Stimulated activated naive CD8-positive, alpha-beta T cell treated with anti-CD3 and anti-CD28 coated beads, Interleukin-15, Interleukin-2, amounts not matched to agents 100 ng/mL and 50 ng/mL, for 24 hours (primary cell): ENCODE measurements around the gene SLC10A4.
A peak's percentile ranks its signal among the peaks of the same experiment; 100 is the strongest.
"Not testable (repeated sequence)": the region's sequence is repeated elsewhere in the genome, so short reads cannot be mapped to it uniquely, and the experiment has no call there.

Experiments used
- H3K27ac Mint-ChIP-seq: one replicate; pipeline ENCODE4 v1.8.0; 2021; ENCODE audit warnings: mild to moderate bottlenecking, mixed read lengths
- H3K27me3 Mint-ChIP-seq: one replicate; pipeline ENCODE4 v1.8.0; 2021; ENCODE audit warnings: mixed read lengths
- H3K36me3 Mint-ChIP-seq: one replicate; pipeline ENCODE4 v1.8.0; 2021; ENCODE audit warnings: low read depth, mixed read lengths
- H3K4me1 Mint-ChIP-seq: one replicate; pipeline ENCODE4 v1.8.0; 2021; ENCODE audit warnings: low read depth, mixed read lengths
- H3K4me3 Mint-ChIP-seq: one replicate; pipeline ENCODE4 v1.8.0; 2021; ENCODE audit warnings: mild to moderate bottlenecking, mixed read lengths
- H3K9me3 Mint-ChIP-seq: one replicate; pipeline ENCODE4 v1.8.0; 2021; ENCODE audit warnings: mixed read lengths

Gene SLC10A4

GRCh38 chr4:48483006-48483776, at the start of gene SLC10A4:
Gene SLC10A4 (plus strand): TSS chr4:48483343. CDS start chr4:48483562, 219 bp downstream.
- Mint-ChIP-seq H3K36me3 (no peaks in the 10 kb centered on the region), H3K27ac (peak within 1 kb of the TSS; percentile 23), H3K27me3 (peaks cover 68% of the 10 kb centered on the region), H3K4me3 (peak within 1 kb of the TSS; percentile 76), H3K4me1 (peaks cover 14% of the 10 kb centered on the region), H3K9me3 (no peaks in the 10 kb centered on the region)

DNA sequence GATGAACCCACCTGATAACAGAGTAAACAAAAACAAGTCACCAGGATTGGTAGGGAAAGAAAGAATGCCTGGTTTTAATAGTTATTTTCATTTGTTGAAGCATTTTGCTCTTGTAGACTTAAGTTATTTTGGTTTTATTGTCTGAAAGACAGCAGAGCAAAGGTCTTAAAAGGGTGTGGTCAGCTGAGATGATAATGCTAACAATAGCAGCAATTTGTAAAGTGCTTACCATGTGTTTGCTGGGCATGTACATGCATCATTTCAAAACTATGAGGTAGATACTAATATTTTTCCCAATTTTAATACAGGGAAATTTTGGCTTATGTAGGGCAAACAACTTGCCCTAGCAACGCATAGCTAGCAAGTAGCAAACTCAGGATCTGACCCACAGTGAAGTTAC, 46.8 kb upstream of the SLC10A4 start:
- Mint-ChIP-seq H3K36me3 (no peaks in the 10 kb centered on the region), H3K4me1 (peaks cover 9% of the 10 kb centered on the region), H3K4me3 (no peak overlapping the region), H3K27ac (no peak overlapping the region), H3K27me3 (peaks cover 3% of the 10 kb centered on the region), H3K9me3 (no peaks in the 10 kb centered on the region)

DNA sequence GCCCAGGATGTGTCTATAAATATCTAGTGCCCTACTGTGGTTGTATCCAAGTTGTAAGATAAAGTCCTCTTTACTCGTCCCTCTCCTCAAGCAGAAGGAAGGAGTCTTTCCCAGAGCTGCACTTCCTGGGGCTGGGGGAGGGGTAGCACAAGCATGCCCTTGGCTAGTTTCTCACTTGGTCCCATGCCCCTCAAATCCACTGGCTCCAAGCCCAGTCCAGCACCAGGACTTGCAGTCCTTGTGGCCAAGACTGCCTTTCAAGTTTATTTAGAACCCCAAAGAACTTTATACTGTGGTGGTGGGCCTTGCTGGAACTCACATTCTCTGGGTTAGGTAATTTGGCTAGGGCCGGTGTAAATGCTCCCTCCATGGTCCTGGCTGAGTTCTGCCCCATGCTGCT, 43.2 kb upstream of the SLC10A4 start:
- H3K27ac Mint-ChIP-seq, result no peak overlapping the region
- H3K4me1 Mint-ChIP-seq, result no peaks in the 10 kb centered on the region
- peaks cover 3% of the 10 kb centered on the region for H3K27me3 Mint-ChIP-seq
- no peaks in the 10 kb centered on the region for H3K36me3 Mint-ChIP-seq
- H3K9me3 Mint-ChIP-seq, result no peaks in the 10 kb centered on the region
- no peak overlapping the region for H3K4me3 Mint-ChIP-seq

- not testable (repeated sequence) for H3K9me3 Mint-ChIP-seq, H3K27ac Mint-ChIP-seq, H3K4me1 Mint-ChIP-seq, H3K36me3 Mint-ChIP-seq, H3K4me3 Mint-ChIP-seq, H3K27me3 Mint-ChIP-seq
Measured at GRCh38 chr4:48440914-48441313, 42.2 kb upstream of the SLC10A4 start.

- Mint-ChIP-seq H3K36me3 (no peaks in the 10 kb centered on the region), H3K27me3 (no peaks in the 10 kb centered on the region)
Measured at GRCh38 chr4:48445704-48446103, 37.4 kb upstream of the SLC10A4 start.

GRCh38 chr4:48446642-48447041, 36.5 kb upstream of the SLC10A4 start:
- H3K27me3 Mint-ChIP-seq, result no peaks in the 10 kb centered on the region
- H3K27ac Mint-ChIP-seq, result no peak overlapping the region
- H3K4me1 Mint-ChIP-seq, result no peaks in the 10 kb centered on the region
- no peaks in the 10 kb centered on the region for H3K36me3 Mint-ChIP-seq
- H3K9me3 Mint-ChIP-seq, result no peaks in the 10 kb centered on the region
- H3K4me3 Mint-ChIP-seq, result no peak overlapping the region

More at GRCh38 chr4:48445704-48446103, 37.4 kb upstream of the SLC10A4 start:
- Mint-ChIP-seq H3K4me1 (no peaks in the 10 kb centered on the region), H3K27ac (no peak overlapping the region), H3K9me3 (no peaks in the 10 kb centered on the region), H3K4me3 (no peak overlapping the region)

- Mint-ChIP-seq H3K4me3 (no peak overlapping the region), H3K27ac (no peak overlapping the region), H3K27me3 (peaks cover 1% of the 10 kb centered on the region)
Measured at GRCh38 chr4:48449151-48449550, 34.0 kb upstream of the SLC10A4 start.

DNA sequence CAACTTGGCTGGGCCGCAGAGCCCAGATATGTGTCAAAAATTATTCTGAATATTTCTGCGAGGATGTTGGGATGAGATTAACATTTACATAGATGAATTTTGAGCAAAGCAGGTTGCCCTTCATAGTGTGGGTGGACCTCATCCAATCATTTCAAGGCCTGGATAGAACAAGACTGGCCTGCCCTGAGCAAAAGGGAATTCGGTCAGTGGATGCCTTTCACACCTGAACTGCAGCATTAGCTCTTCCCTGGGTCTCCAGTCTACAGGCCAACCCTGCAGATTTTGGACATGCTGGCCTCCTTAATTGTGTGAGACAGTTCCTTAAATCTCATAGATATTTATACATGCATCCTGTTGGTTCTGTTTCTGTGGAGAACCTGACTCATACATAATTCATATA, 32.4 kb upstream of the SLC10A4 start:
- H3K27ac Mint-ChIP-seq, result no peak overlapping the region
- H3K36me3 Mint-ChIP-seq, result peaks cover under 1% of the 10 kb centered on the region
- H3K9me3 Mint-ChIP-seq, result no peaks in the 10 kb centered on the region
- peaks cover 7% of the 10 kb centered on the region for H3K27me3 Mint-ChIP-seq
- H3K4me3 Mint-ChIP-seq, result no peak overlapping the region
- no peaks in the 10 kb centered on the region for H3K4me1 Mint-ChIP-seq

More at GRCh38 chr4:48449151-48449550, 34.0 kb upstream of the SLC10A4 start:
- no peaks in the 10 kb centered on the region for H3K9me3 Mint-ChIP-seq
- H3K4me1 Mint-ChIP-seq, result no peaks in the 10 kb centered on the region
- H3K36me3 Mint-ChIP-seq, result no peaks in the 10 kb centered on the region

DNA sequence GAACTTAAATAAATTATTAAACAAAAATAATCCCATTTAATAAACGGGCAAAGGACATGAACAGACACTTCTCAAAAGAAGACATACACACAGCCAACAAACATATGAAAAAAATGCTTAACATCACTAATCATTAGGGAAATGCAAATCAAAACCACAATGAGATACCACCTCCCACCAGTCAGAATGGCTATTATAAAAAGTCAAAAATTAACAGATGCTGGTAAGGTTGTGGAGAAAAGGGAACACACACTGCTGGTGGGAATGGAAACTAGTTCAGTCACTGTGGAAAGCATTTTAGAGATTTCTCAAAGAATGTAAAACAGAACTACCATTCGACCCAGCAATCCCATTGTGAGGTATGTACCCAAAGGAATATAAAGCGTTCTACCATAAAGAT, 31.5 kb upstream of the SLC10A4 start:
- not testable (repeated sequence) for H3K9me3 Mint-ChIP-seq, H3K4me1 Mint-ChIP-seq, H3K4me3 Mint-ChIP-seq, H3K27me3 Mint-ChIP-seq, H3K36me3 Mint-ChIP-seq, H3K27ac Mint-ChIP-seq

GRCh38 chr4:48454591-48454990, 28.6 kb upstream of the SLC10A4 start:
- Mint-ChIP-seq H3K9me3 (no peaks in the 10 kb centered on the region), H3K4me1 (no peaks in the 10 kb centered on the region), H3K27ac (no peak overlapping the region), H3K4me3 (no peak overlapping the region), H3K27me3 (peaks cover 7% of the 10 kb centered on the region), H3K36me3 (peaks cover 5% of the 10 kb centered on the region)

- no peak overlapping the region for H3K4me3 Mint-ChIP-seq
- H3K9me3 Mint-ChIP-seq, result peaks cover 4% of the 10 kb centered on the region
- H3K27ac Mint-ChIP-seq, result no peak overlapping the region
- H3K4me1 Mint-ChIP-seq, result no peaks in the 10 kb centered on the region
- peaks cover 2% of the 10 kb centered on the region for H3K36me3 Mint-ChIP-seq
- no peaks in the 10 kb centered on the region for H3K27me3 Mint-ChIP-seq
Measured at GRCh38 chr4:48461000-48461399, 22.1 kb upstream of the SLC10A4 start.

GRCh38 chr4:48462363-48462762, 20.8 kb upstream of the SLC10A4 start:
- Mint-ChIP-seq H3K4me3 (no peak overlapping the region), H3K36me3 (no peaks in the 10 kb centered on the region), H3K4me1 (no peaks in the 10 kb centered on the region), H3K27me3 (no peaks in the 10 kb centered on the region), H3K9me3 (peaks cover 4% of the 10 kb centered on the region), H3K27ac (no peak overlapping the region)

- peaks cover 4% of the 10 kb centered on the region for H3K9me3 Mint-ChIP-seq
- H3K27ac Mint-ChIP-seq, result no peak overlapping the region
- no peaks in the 10 kb centered on the region for H3K4me1 Mint-ChIP-seq
- H3K4me3 Mint-ChIP-seq, result no peak overlapping the region
- no peaks in the 10 kb centered on the region for H3K36me3 Mint-ChIP-seq
- H3K27me3 Mint-ChIP-seq, result peaks cover 6% of the 10 kb centered on the region
Measured at GRCh38 chr4:48467442-48467841, 15.7 kb upstream of the SLC10A4 start.

DNA sequence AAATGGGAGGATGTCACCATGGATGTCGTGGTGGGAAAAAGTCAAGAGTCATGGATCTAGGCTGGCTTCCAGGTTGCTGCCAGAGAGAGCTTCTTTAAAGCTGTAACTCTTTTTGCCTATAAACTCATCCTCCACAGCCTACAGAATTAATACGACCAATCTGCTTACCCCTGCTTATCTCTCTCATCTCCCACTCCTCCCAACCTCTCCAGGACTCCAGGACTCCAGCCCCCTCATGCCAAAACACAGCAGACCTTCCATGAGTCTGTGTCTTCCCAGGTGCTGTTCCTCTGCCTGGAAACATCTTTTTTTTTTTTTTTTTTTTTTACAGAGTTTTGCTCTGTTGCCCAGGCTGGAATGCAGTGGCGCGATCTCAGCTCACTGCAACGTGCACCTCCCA, 15.3 kb upstream of the SLC10A4 start:
- H3K4me1 Mint-ChIP-seq, result no peaks in the 10 kb centered on the region
- no peaks in the 10 kb centered on the region for H3K36me3 Mint-ChIP-seq
- H3K4me3 Mint-ChIP-seq, result no peak overlapping the region
- H3K9me3 Mint-ChIP-seq, result peaks cover 4% of the 10 kb centered on the region
- H3K27ac Mint-ChIP-seq, result no peak overlapping the region
- peaks cover 6% of the 10 kb centered on the region for H3K27me3 Mint-ChIP-seq

DNA sequence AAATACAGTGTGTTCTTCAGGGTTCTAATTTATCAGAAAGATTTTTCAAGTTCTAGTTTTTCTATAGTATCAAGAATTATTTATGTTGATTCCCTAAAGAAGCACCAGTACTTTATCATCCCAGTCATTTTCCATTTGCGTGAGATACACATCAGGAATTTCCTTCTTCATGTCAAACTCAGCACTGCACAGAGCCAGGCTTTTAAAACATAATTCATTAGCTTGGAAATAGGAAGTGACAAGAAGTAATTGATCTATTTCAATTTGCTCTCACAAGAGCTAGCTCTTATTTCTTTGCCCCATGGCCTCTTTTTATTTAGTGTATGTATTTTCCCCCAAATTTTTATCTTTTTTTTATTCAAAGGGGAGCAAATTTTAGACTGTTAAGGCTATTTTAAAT, 13.0 kb upstream of the SLC10A4 start:
- peaks cover 6% of the 10 kb centered on the region for H3K27me3 Mint-ChIP-seq
- H3K4me3 Mint-ChIP-seq, result no peak overlapping the region
- no peak overlapping the region for H3K27ac Mint-ChIP-seq
- H3K9me3 Mint-ChIP-seq, result no peaks in the 10 kb centered on the region
- H3K4me1 Mint-ChIP-seq, result no peaks in the 10 kb centered on the region
- no peaks in the 10 kb centered on the region for H3K36me3 Mint-ChIP-seq

DNA sequence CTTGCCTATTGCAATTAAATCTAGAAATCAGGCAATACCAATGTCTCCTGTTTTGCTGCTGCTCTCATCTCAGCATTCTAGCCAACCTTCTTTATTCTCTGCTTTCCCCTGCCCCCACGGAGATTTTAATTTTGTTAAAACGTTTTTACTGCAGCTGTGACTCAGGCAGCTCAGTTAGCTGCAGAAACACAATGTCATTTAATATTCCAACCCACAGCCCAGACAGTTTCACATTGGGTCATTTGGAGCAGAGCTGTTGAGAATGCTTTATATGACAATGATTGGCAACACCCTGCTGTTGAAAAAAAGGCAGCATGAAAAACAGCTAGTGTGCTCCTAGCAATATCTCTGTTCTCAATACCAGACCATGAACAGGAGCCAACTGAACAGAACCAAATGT, 12.6 kb upstream of the SLC10A4 start:
- Mint-ChIP-seq H3K36me3 (no peaks in the 10 kb centered on the region), H3K9me3 (no peaks in the 10 kb centered on the region), H3K27ac (no peak overlapping the region), H3K4me3 (no peak overlapping the region), H3K4me1 (no peaks in the 10 kb centered on the region), H3K27me3 (peaks cover 6% of the 10 kb centered on the region)
